ENCODE data around the gene DPP8. TPM values are rescaled to one million over a fixed set of nuclear protein-coding genes. Genes with fewer than 3 reads are reported as not detected.
"Not testable (repeated sequence)": the region's sequence is repeated elsewhere in the genome, so short reads cannot be mapped to it uniquely, and the experiment has no call there.

DPP8 gene
- polyA plus RNA-seq, 1 experiment = 29.9 TPM

DNA sequence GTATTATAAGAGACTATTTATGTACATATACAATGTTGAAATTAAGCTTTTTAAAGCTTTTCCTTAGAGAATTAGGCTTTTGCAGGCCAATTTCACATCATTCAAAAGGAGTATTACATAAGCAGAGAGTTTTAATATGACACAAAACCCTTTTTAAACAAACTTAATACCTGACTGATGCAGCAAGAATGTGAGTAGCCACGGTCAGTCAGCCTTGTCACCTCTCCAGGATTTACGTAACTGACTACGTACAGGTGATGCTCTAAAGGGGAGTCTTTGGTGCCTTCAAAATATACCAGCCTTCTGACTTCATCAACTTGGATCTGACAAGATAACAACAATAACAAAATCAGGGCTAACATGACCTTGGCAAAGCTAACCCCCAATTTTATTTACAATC, 50.6 kb downstream of the DPP8 start:
- POLR2A ChIA-PET = no interaction called here
- TF ChIP-seq, protein P1, sequence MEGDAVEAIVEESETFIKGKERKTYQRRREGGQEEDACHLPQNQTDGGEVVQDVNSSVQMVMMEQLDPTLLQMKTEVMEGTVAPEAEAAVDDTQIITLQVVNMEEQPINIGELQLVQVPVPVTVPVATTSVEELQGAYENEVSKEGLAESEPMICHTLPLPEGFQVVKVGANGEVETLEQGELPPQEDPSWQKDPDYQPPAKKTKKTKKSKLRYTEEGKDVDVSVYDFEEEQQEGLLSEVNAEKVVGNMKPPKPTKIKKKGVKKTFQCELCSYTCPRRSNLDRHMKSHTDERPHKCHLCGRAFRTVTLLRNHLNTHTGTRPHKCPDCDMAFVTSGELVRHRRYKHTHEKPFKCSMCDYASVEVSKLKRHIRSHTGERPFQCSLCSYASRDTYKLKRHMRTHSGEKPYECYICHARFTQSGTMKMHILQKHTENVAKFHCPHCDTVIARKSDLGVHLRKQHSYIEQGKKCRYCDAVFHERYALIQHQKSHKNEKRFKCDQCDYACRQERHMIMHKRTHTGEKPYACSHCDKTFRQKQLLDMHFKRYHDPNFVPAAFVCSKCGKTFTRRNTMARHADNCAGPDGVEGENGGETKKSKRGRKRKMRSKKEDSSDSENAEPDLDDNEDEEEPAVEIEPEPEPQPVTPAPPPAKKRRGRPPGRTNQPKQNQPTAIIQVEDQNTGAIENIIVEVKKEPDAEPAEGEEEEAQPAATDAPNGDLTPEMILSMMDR (IDR thresholded peaks at IDR 0.05; ENCODE audit: low read depth, low read length) = no peak
- Histone ChIP-seq H3K9me3 (ENCODE audit: control insufficient read depth, insufficient read depth, low read length) (no peaks in the 10 kb centered on the region), H3K27me3 (ENCODE audit: control insufficient read depth, insufficient read depth, low read length) (no peaks in the 10 kb centered on the region), H3K27ac (ENCODE audit: low read depth, low read length) (no peak overlapping the region), H3K4me3 (ENCODE audit: low read depth, low read length) (no peak overlapping the region)
- CTCF ChIA-PET = interaction anchor here (2.7 kb wide), 1 partner anchor 66 kb away, joined by 10 read pairs; no protein-coding TSS in a partner anchor
- DNase-seq (ENCODE audit: low read depth, low spot score) = no peak

DNA sequence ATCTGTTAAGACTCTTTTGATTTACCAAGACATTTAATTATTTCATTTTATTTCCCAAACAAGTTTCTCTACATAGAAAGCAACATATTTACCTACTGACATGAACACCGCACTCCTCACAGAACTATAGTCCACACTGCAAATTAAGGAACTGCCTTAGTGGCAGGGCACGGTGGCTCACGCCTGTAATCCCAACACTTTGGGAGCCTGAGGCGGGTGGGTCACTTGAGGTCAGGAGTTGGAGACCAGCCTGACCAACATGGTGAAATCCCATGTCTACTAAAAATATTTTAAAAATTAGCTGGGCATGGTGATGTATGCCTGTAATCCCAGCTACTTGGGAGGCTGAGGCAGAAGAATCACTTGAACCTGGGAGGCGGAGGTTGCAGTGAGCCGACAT, 54.4 kb downstream of the DPP8 start:
- H3K27me3 ChIP-seq (ENCODE audit: control insufficient read depth, insufficient read depth, low read length); DNase-seq (ENCODE audit: low read depth, low spot score); H3K4me3 ChIP-seq (ENCODE audit: low read depth, low read length); H3K9me3 ChIP-seq (ENCODE audit: control insufficient read depth, insufficient read depth, low read length); H3K27ac ChIP-seq (ENCODE audit: low read depth, low read length); POLR2A ChIA-PET; CTCF ChIA-PET: not testable (repeated sequence)

- Histone ChIP-seq H3K9me3 (ENCODE audit: control insufficient read depth, insufficient read depth, low read length) (no peaks in the 10 kb centered on the region), H3K4me3 (ENCODE audit: low read depth, low read length) (no peak overlapping the region), H3K27me3 (ENCODE audit: control insufficient read depth, insufficient read depth, low read length) (no peaks in the 10 kb centered on the region), H3K27ac (ENCODE audit: low read depth, low read length) (no peak overlapping the region)
- ChIA-PET CTCF (interaction anchor here (0.9 kb wide), 1 partner anchor 58 kb away, joined by 3 read pairs; no protein-coding TSS in a partner anchor), POLR2A (no interaction called here)
- no peak for DNase-seq (ENCODE audit: low read depth, low spot score)
- TF ChIP-seq, protein P1 (IDR thresholded peaks at IDR 0.05; ENCODE audit: low read depth, low read length) = no peak
Measured at GRCh38 chr15:65460741-65461347, 56.6 kb downstream of the DPP8 start.

DNA sequence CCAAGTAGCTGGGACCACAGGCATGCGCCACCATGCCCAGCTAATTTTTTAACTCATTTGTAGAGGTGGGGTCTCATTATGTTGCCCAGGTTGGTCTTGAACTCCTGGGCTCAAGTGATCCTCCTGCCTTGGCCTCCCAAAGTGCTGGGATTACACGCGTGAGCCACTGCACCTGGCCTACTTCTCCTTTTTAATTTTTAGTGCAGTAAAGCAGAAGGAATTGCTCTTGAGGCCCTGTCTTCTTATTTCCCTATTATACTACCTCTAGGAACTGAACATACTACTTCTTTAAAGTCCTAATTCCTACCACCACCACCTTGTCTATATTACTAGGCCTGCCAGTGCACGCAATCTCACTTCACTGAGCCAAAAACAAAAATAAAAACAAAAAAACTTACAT, 62.2 kb downstream of the DPP8 start:
- CTCF ChIA-PET = interaction anchor here (1.8 kb wide), 1 partner anchor 54 kb away, joined by 3 read pairs; no protein-coding TSS in a partner anchor
- H3K4me3 ChIP-seq (ENCODE audit: low read depth, low read length); DNase-seq (ENCODE audit: low read depth, low spot score); H3K27me3 ChIP-seq (ENCODE audit: control insufficient read depth, insufficient read depth, low read length); H3K9me3 ChIP-seq (ENCODE audit: control insufficient read depth, insufficient read depth, low read length); H3K27ac ChIP-seq (ENCODE audit: low read depth, low read length); POLR2A ChIA-PET: not testable (repeated sequence)

DNA sequence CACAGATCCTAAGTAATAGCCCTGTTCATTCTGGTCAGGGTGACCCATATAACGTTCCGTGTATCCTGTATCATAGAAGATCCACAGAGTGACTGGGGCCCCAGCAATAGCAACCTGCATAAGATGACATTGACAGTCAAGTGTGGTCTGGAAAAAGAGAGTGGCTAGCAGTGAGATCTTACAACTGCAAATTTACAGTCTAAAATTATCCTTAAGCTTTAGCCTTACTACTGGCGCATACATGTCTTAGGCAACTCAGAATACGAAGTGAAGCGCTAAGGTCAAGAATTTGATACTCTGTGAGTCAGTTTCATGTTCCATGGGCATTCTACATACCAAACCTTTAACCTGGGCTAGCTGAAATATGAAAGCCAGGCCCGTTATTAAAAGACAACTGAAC, 65.5 kb downstream of the DPP8 start:
- no peak for DNase-seq (ENCODE audit: low read depth, low spot score)
- no peak overlapping the region for H3K4me3 ChIP-seq (ENCODE audit: low read depth, low read length)
- no peaks in the 10 kb centered on the region for H3K27me3 ChIP-seq (ENCODE audit: control insufficient read depth, insufficient read depth, low read length)
- H3K27ac ChIP-seq (ENCODE audit: low read depth, low read length) = no peak overlapping the region
- POLR2A ChIA-PET = no interaction called here
- TF ChIP-seq, protein P1 (IDR thresholded peaks at IDR 0.05; ENCODE audit: low read depth, low read length) = no peak
- no peaks in the 10 kb centered on the region for H3K9me3 ChIP-seq (ENCODE audit: control insufficient read depth, insufficient read depth, low read length)
- CTCF ChIA-PET = interaction anchor here (0.6 to 1.2 kb wide), 2 partner anchors 36 to 52 kb away, joined by 3 read pairs; no protein-coding TSS in a partner anchor

DNA sequence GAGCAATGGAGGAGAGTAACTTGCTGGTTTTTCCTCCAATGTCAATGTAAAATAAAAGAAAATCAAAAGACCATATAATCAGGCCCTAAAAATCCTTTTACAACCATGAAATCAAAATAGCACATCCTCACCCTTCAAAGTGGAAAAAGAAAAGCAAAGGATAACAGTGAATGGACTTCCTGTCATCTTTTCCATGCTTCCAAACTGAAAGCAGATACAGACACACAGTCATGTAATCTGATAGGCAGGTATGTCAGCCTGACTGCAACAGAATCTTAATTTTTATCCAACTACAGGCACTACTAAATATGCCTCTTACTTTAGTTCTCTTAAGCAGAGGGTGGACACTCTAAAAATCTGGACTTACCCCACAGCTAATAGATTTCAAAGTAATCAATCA, 66.9 kb downstream of the DPP8 start:
- no peaks in the 10 kb centered on the region for H3K27me3 ChIP-seq (ENCODE audit: control insufficient read depth, insufficient read depth, low read length)
- CTCF ChIA-PET = no interaction called here

More for the DNA sequence above, 66.9 kb downstream of the DPP8 start:
- Histone ChIP-seq H3K9me3 (ENCODE audit: control insufficient read depth, insufficient read depth, low read length) (no peaks in the 10 kb centered on the region), H3K4me3 (ENCODE audit: low read depth, low read length) (no peak overlapping the region), H3K27ac (ENCODE audit: low read depth, low read length) (no peak overlapping the region)
- POLR2A ChIA-PET = no interaction called here
- DNase-seq (ENCODE audit: low read depth, low spot score) = no peak
- TF ChIP-seq, protein P1 (IDR thresholded peaks at IDR 0.05; ENCODE audit: low read depth, low read length) = no peak

Data from AG04450 (cell line).